ENCODE results near the gene NOX3. TPM values are rescaled to one million over a fixed set of nuclear protein-coding genes. Genes with fewer than 3 reads are reported as not detected.

The NOX3 gene
- total RNA-seq, 1 donor from 2014 or later: not detected

- H3K27ac Mint-ChIP-seq: peak overlapping the region; percentile 100
- H3K4me3 Mint-ChIP-seq: peak overlapping the region; percentile 73
- DNase-seq (ENCODE audit: low spot score): no peak
- peaks cover 4% of the 10 kb centered on the region for H3K36me3 Mint-ChIP-seq (ENCODE audit: low read depth)
- no peaks in the 10 kb centered on the region for H3K27me3 Mint-ChIP-seq (ENCODE audit: insufficient read depth)
- H3K9me3 Mint-ChIP-seq: no peaks in the 10 kb centered on the region
- intact Hi-C loops (cut with micrococcal nuclease): loop anchor here (5.0 to 10.0 kb wide), 3 partner anchors 95 to 1687 kb away; no protein-coding TSS in a partner anchor
- H3K4me1 Mint-ChIP-seq (ENCODE audit: low read depth): peaks cover 44% of the 10 kb centered on the region
These were observed 38.2 kb downstream of the NOX3 start for GRCh38 chr6:155417454-155417853.

GRCh38 chr6:155415953-155416352 is 39.7 kb downstream of the NOX3 start:
- Mint-ChIP-seq H3K36me3 (ENCODE audit: low read depth) (peaks cover 4% of the 10 kb centered on the region), H3K27ac (no peak overlapping the region), H3K4me3 (no peak overlapping the region), H3K9me3 (no peaks in the 10 kb centered on the region), H3K4me1 (ENCODE audit: low read depth) (peaks cover 42% of the 10 kb centered on the region), H3K27me3 (ENCODE audit: insufficient read depth) (no peaks in the 10 kb centered on the region)
- no peak for DNase-seq (ENCODE audit: low spot score)
- intact Hi-C loops (cut with micrococcal nuclease): loop anchor here (5.0 to 10.0 kb wide), 3 partner anchors 96 to 1689 kb away; no protein-coding TSS in a partner anchor

- Mint-ChIP-seq H3K4me1 (ENCODE audit: low read depth) (peaks cover 22% of the 10 kb centered on the region), H3K4me3 (no peak overlapping the region), H3K9me3 (no peaks in the 10 kb centered on the region), H3K27me3 (ENCODE audit: insufficient read depth) (no peaks in the 10 kb centered on the region), H3K36me3 (ENCODE audit: low read depth) (no peaks in the 10 kb centered on the region), H3K27ac (no peak overlapping the region)
- intact Hi-C loops (cut with micrococcal nuclease): loop anchor here (10.0 kb wide), 1 partner anchor 1691 kb away; no protein-coding TSS in a partner anchor
- no peak for DNase-seq (ENCODE audit: low spot score)
These were observed 41.6 kb downstream of the NOX3 start for GRCh38 chr6:155414049-155414448.

- H3K4me1 Mint-ChIP-seq (ENCODE audit: low read depth): peaks cover 5% of the 10 kb centered on the region
- intact Hi-C loops (cut with micrococcal nuclease): loop anchor here (10.0 kb wide), 1 partner anchor 1692 kb away; no protein-coding TSS in a partner anchor
- H3K9me3 Mint-ChIP-seq: no peaks in the 10 kb centered on the region
- no peak overlapping the region for H3K4me3 Mint-ChIP-seq
- peaks cover 2% of the 10 kb centered on the region for H3K27me3 Mint-ChIP-seq (ENCODE audit: insufficient read depth)
- no peak overlapping the region for H3K27ac Mint-ChIP-seq
- H3K36me3 Mint-ChIP-seq (ENCODE audit: low read depth): no peaks in the 10 kb centered on the region
- no peak for DNase-seq (ENCODE audit: low spot score)
These were observed 43.3 kb downstream of the NOX3 start for GRCh38 chr6:155412335-155412734.

- Mint-ChIP-seq H3K4me3 (no peak overlapping the region), H3K36me3 (ENCODE audit: low read depth) (no peaks in the 10 kb centered on the region), H3K4me1 (ENCODE audit: low read depth) (no peaks in the 10 kb centered on the region), H3K27ac (no peak overlapping the region), H3K27me3 (ENCODE audit: insufficient read depth) (peaks cover 2% of the 10 kb centered on the region), H3K9me3 (no peaks in the 10 kb centered on the region)
- no peak for DNase-seq (ENCODE audit: low spot score)
- intact Hi-C loops (cut with micrococcal nuclease): loop anchor here (10.0 kb wide), 1 partner anchor 1693 kb away; no protein-coding TSS in a partner anchor
These were observed 44.2 kb downstream of the NOX3 start for GRCh38 chr6:155411154-155412052.

- Mint-ChIP-seq H3K9me3 (no peaks in the 10 kb centered on the region), H3K4me3 (no peak overlapping the region), H3K36me3 (ENCODE audit: low read depth) (no peaks in the 10 kb centered on the region), H3K4me1 (ENCODE audit: low read depth) (no peaks in the 10 kb centered on the region), H3K27ac (no peak overlapping the region), H3K27me3 (ENCODE audit: insufficient read depth) (peaks cover 2% of the 10 kb centered on the region)
- no peak for DNase-seq (ENCODE audit: low spot score)
- intact Hi-C loops (cut with micrococcal nuclease): no loop called here
These were observed 46.2 kb downstream of the NOX3 start for GRCh38 chr6:155409391-155409790.

- intact Hi-C loops (cut with micrococcal nuclease): no loop called here
- DNase-seq (ENCODE audit: low spot score): no peak
- H3K4me1 Mint-ChIP-seq (ENCODE audit: low read depth): no peaks in the 10 kb centered on the region
- no peak overlapping the region for H3K27ac Mint-ChIP-seq
- no peaks in the 10 kb centered on the region for H3K36me3 Mint-ChIP-seq (ENCODE audit: low read depth)
- H3K4me3 Mint-ChIP-seq: no peak overlapping the region
- peaks cover 2% of the 10 kb centered on the region for H3K27me3 Mint-ChIP-seq (ENCODE audit: insufficient read depth)
- H3K9me3 Mint-ChIP-seq: no peaks in the 10 kb centered on the region
These were observed 46.7 kb downstream of the NOX3 start for GRCh38 chr6:155408981-155409380.

- H3K27ac Mint-ChIP-seq: no peak overlapping the region
- peaks cover 2% of the 10 kb centered on the region for H3K27me3 Mint-ChIP-seq (ENCODE audit: insufficient read depth)
- H3K36me3 Mint-ChIP-seq (ENCODE audit: low read depth): no peaks in the 10 kb centered on the region
- no peak for DNase-seq (ENCODE audit: low spot score)
- no peaks in the 10 kb centered on the region for H3K4me1 Mint-ChIP-seq (ENCODE audit: low read depth)
- no peak overlapping the region for H3K4me3 Mint-ChIP-seq
- intact Hi-C loops (cut with micrococcal nuclease): no loop called here
- no peaks in the 10 kb centered on the region for H3K9me3 Mint-ChIP-seq
These were observed 47.4 kb downstream of the NOX3 start for GRCh38 chr6:155408231-155408630.

GRCh38 chr6:155406801-155407200 is 48.8 kb downstream of the NOX3 start:
- Mint-ChIP-seq H3K36me3 (ENCODE audit: low read depth) (no peaks in the 10 kb centered on the region), H3K4me3 (no peak overlapping the region), H3K27ac (no peak overlapping the region), H3K9me3 (no peaks in the 10 kb centered on the region), H3K27me3 (ENCODE audit: insufficient read depth) (peaks cover 2% of the 10 kb centered on the region), H3K4me1 (ENCODE audit: low read depth) (no peaks in the 10 kb centered on the region)
- intact Hi-C loops (cut with micrococcal nuclease): no loop called here
- no peak for DNase-seq (ENCODE audit: low spot score)

GRCh38 chr6:155404937-155405336 is 50.7 kb downstream of the NOX3 start:
- intact Hi-C loops (cut with micrococcal nuclease): no loop called here
- Mint-ChIP-seq H3K36me3 (ENCODE audit: low read depth) (no peaks in the 10 kb centered on the region), H3K27ac (no peak overlapping the region), H3K9me3 (no peaks in the 10 kb centered on the region), H3K27me3 (ENCODE audit: insufficient read depth) (peaks cover 2% of the 10 kb centered on the region), H3K4me3 (no peak overlapping the region), H3K4me1 (ENCODE audit: low read depth) (no peaks in the 10 kb centered on the region)
- no peak for DNase-seq (ENCODE audit: low spot score)

GRCh38 chr6:155402656-155403304 is 52.9 kb downstream of the NOX3 start:
- Mint-ChIP-seq H3K27ac (no peak overlapping the region), H3K27me3 (ENCODE audit: insufficient read depth) (peaks cover 3% of the 10 kb centered on the region), H3K36me3 (ENCODE audit: low read depth) (no peaks in the 10 kb centered on the region), H3K4me3 (no peak overlapping the region), H3K4me1 (ENCODE audit: low read depth) (no peaks in the 10 kb centered on the region), H3K9me3 (no peaks in the 10 kb centered on the region)
- DNase-seq (ENCODE audit: low spot score): no peak
- intact Hi-C loops (cut with micrococcal nuclease): no loop called here

- no peak for DNase-seq (ENCODE audit: low spot score)
- Mint-ChIP-seq H3K9me3 (no peaks in the 10 kb centered on the region), H3K36me3 (ENCODE audit: low read depth) (no peaks in the 10 kb centered on the region), H3K4me3 (no peak overlapping the region), H3K27ac (no peak overlapping the region), H3K27me3 (ENCODE audit: insufficient read depth) (peaks cover 3% of the 10 kb centered on the region), H3K4me1 (ENCODE audit: low read depth) (no peaks in the 10 kb centered on the region)
- intact Hi-C loops (cut with micrococcal nuclease): no loop called here
These were observed 55.0 kb downstream of the NOX3 start for GRCh38 chr6:155400654-155400965.

All from activated T-helper 1 cell treated with anti-CD3 and anti-CD28 coated beads, Interleukin-12 subunit alpha, Interleukin-12 subunit beta, Interleukin-2, Interleukin-4 antibody, amounts not matched to agents 30 ng/mL and 10 ng/mL and 1 ng/mL, durations not matched to agents 14 hours and 24 hours and 36 hours (primary cell).